A673 (cell line): ENCODE data around the gene CDC73. TPM values are rescaled to one million over a fixed set of nuclear protein-coding genes. Genes with fewer than 3 reads are reported as not detected.
"Not testable (repeated sequence)": the region's sequence is repeated elsewhere in the genome, so short reads cannot be mapped to it uniquely, and the experiment has no call there.

Source experiments
- BruUV-seq: library from RNA; stranded (reverse); fragments of 400-500 nt; replicated peaks from 2 replicates; lab custom pipeline; 2021; lab: Mats Ljungman, UMichigan
- CTCF ChIA-PET: fragments of 300-600 bp; sonication (Branson Sonifier 250); formaldehyde crosslinking; loops from one replicate; lab custom pipeline; 2022; ENCODE audit warnings: antibody characterized with exemption; lab: Charles Lee
- POLR2A ChIA-PET: fragments of 300-600 bp; sonication (Branson Sonifier 250); formaldehyde crosslinking; loops from one replicate; lab custom pipeline; 2022; ENCODE audit warnings: antibody characterized with exemption; ENCODE audit not compliant: low non-redundant PET; lab: Charles Lee
- DNase-seq: peaks from one replicate; pipeline ENCODE4 v3.0.0-alpha.2; 2015; ENCODE audit warnings: low spot score
- H3K27ac ChIP-seq: fragments of 200-600 bp; sonication (generic); 2 replicates; pipeline ENCODE4 v1.5.1; 2016; ENCODE audit warnings: mixed run types, low read depth, mild to moderate bottlenecking, mixed read lengths, antibody characterized with exemption, low read length; ENCODE audit not compliant: poor library complexity, severe bottlenecking
- H3K27me3 ChIP-seq: fragments of 200-600 bp; sonication (generic); replicated peaks from 2 replicates; pipeline ENCODE4 v1.6.1; 2017; ENCODE audit warnings: mixed run types, low read depth, mild to moderate bottlenecking, mixed read lengths, antibody characterized with exemption, low read length; ENCODE audit not compliant: insufficient read depth, poor library complexity
- H3K36me3 ChIP-seq: fragments of 200-600 bp; sonication (generic); 2 replicates; pipeline ENCODE4 v1.6.1; 2016; ENCODE audit warnings: mixed run types, mild to moderate bottlenecking, mixed read lengths, antibody characterized with exemption, low read length; ENCODE audit not compliant: insufficient read depth, poor library complexity, severe bottlenecking
- H3K4me1 ChIP-seq: fragments of 200-600 bp; sonication (generic); 2 replicates; pipeline ENCODE4 v1.6.1; 2017; ENCODE audit warnings: mixed run types, mild to moderate bottlenecking, mixed read lengths, antibody characterized with exemption, low read length; ENCODE audit not compliant: insufficient read depth, poor library complexity, severe bottlenecking
- H3K4me3 ChIP-seq: fragments of 200-600 bp; sonication (generic); 2 replicates; pipeline ENCODE4 v1.5.1; 2016; ENCODE audit warnings: low read depth, mixed run types, mild to moderate bottlenecking, mixed read lengths, low read length; ENCODE audit not compliant: poor library complexity, severe bottlenecking
- H3K9me3 ChIP-seq: fragments of 200-600 bp; sonication (generic); 2 replicates; pipeline ENCODE4 v1.6.1; 2016; ENCODE audit warnings: mixed run types, low read depth, mild to moderate bottlenecking, mixed read lengths, antibody characterized with exemption, low read length; ENCODE audit not compliant: poor library complexity, severe bottlenecking
- EZH2 ChIP-seq: fragments of 200-600 bp; sonication (generic); IDR thresholded peaks from 2 replicates; pipeline ENCODE4 v1.6.1; 2017; ENCODE audit warnings: borderline replicate concordance, low read depth, mild to moderate bottlenecking, mixed read lengths, antibody characterized with exemption, low read length; ENCODE audit not compliant: poor library complexity, severe bottlenecking
- intact Hi-C: fragments of 100-400 bp; cut with micrococcal nuclease; formaldehyde crosslinking; loops from one replicate; pipeline ENCODE4 v1.10.0; 2022; ENCODE audit not compliant: unreplicated experiment
- total RNA-seq: library from RNA; stranded (reverse); gene quantifications from 2 replicates; pipeline ENCODE4 v1.2.3, GENCODE V29; 2021
- TF ChIP-seq, protein P1 (sequence below): fragments of 300-800, 200-600 bp; sonication (generic); conservative IDR thresholded peaks from 2 replicates; pipeline ENCODE4 v1.5.1; 2017; ENCODE audit warnings: low read depth, mild to moderate bottlenecking, antibody characterized with exemption, low read length, moderate library complexity, mixed read lengths

CDC73 gene
- total RNA-seq, 1 experiment from 2014 or later, result 71.0 TPM

DNA sequence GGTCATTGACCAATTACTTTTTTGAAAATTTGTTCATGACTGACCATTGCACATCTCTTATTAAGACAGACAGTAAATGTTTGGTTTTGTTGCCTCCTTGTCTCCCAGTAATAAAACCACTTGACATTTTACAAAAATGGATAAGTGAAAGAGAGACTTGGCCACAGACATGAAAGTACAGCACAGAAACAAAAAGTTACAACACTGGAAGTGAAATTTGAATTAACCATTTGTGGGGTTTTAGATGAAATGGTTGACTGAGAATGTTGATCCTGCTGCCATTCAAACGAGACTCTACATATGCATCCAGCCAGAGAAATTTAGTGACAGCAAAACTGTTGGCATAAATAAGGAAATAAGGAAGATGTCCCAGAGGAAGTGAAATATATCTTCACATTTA is 143.9 kb downstream of the CDC73 start:
- Histone ChIP-seq H3K27me3 (no peaks in the 10 kb centered on the region), H3K4me1 (no peaks in the 10 kb centered on the region), H3K9me3 (no peaks in the 10 kb centered on the region), H3K27ac (no peak overlapping the region), H3K4me3 (no peak overlapping the region), H3K36me3 (no peaks in the 10 kb centered on the region)
- TF ChIP-seq EZH2, result no peak
- TF ChIP-seq, protein P1, sequence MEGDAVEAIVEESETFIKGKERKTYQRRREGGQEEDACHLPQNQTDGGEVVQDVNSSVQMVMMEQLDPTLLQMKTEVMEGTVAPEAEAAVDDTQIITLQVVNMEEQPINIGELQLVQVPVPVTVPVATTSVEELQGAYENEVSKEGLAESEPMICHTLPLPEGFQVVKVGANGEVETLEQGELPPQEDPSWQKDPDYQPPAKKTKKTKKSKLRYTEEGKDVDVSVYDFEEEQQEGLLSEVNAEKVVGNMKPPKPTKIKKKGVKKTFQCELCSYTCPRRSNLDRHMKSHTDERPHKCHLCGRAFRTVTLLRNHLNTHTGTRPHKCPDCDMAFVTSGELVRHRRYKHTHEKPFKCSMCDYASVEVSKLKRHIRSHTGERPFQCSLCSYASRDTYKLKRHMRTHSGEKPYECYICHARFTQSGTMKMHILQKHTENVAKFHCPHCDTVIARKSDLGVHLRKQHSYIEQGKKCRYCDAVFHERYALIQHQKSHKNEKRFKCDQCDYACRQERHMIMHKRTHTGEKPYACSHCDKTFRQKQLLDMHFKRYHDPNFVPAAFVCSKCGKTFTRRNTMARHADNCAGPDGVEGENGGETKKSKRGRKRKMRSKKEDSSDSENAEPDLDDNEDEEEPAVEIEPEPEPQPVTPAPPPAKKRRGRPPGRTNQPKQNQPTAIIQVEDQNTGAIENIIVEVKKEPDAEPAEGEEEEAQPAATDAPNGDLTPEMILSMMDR, result no peak
- intact Hi-C loops, result no loop called here
- BruUV-seq, result no TSS peak
- no peak for DNase-seq
- POLR2A ChIA-PET, result no interaction called here
- CTCF ChIA-PET, result no interaction called here

DNA sequence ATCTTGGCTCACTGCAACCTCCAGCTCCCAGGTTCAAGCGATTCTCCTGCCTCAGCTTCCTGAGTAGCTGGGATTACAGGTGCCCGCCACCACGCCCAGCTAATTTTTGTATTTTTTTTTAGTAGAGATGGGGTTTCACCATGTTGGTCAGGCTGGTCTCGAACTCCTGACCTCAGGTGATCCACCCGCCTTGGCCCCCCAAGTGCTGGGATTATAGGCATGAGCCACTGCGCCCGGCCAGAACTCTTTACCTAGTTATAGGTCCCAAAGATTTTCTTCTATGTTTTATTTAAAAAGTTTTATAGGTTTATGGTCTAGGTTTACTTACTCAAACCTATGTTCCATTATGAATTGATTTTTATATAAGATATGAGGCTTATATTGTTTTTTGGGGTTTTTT is 145.0 kb downstream of the CDC73 start:
- H3K27me3 ChIP-seq, intact Hi-C loops, CTCF ChIA-PET, BruUV-seq, H3K36me3 ChIP-seq, H3K9me3 ChIP-seq, H3K4me1 ChIP-seq, POLR2A ChIA-PET, H3K27ac ChIP-seq, H3K4me3 ChIP-seq, DNase-seq: not testable (repeated sequence)

DNA sequence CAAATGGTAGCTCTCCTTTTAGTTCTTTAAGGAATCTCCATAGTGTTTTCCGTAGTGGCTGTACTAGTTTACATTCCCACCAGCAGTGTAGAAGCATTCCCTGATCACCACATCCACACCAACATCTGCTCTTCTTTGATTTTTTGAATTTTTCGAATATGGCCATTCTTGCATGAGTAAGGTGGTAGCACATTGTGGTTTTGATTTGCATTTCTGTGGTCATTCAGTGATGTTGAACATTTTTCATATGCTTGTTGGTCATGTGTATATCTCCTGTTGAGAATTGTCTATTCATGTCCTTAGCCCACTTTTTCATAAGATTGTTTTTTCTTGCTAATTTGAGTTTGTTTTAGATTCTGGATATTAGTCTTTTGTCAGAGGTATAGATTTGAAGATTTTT is 149.2 kb downstream of the CDC73 start:
- no peak for DNase-seq
- Histone ChIP-seq H3K9me3 (no peaks in the 10 kb centered on the region), H3K4me3 (no peak overlapping the region), H3K4me1 (no peaks in the 10 kb centered on the region), H3K27ac (no peak overlapping the region), H3K27me3 (no peaks in the 10 kb centered on the region), H3K36me3 (no peaks in the 10 kb centered on the region)
- no peak for TF ChIP-seq EZH2
- TF ChIP-seq, protein P1, result no peak
- intact Hi-C loops, result no loop called here
- ChIA-PET POLR2A (no interaction called here), CTCF (no interaction called here)
- BruUV-seq, result no TSS peak

DNA sequence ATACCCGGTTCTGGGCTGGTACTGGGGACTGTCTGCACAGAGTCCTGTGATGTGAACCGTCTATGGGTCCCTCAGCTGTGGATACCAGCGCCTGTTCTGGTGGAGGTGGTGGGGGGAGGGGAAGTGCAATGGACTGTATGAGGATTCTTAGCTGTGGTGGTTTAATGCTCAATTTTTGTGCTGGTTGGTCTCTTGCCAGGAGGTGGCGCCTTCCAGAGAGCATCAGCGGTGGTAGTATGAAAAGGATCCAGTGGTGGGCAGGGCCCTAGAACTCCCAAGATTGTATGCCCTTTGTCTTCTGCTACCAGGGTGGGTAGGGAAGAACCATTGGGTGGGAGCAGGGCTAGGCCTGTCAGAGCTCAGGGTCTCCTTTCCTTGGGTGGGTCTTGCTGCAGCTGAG is 153.9 kb downstream of the CDC73 start:
- H3K27ac ChIP-seq, result no peak overlapping the region
- no peaks in the 10 kb centered on the region for H3K4me1 ChIP-seq
- ChIA-PET CTCF (no interaction called here), POLR2A (no interaction called here)
- no TSS peak for BruUV-seq
- no peaks in the 10 kb centered on the region for H3K27me3 ChIP-seq
- H3K9me3 ChIP-seq, result no peaks in the 10 kb centered on the region
- peak; percentile 42 for DNase-seq
- intact Hi-C loops, result no loop called here
- no peak overlapping the region for H3K4me3 ChIP-seq
- no peak for TF ChIP-seq EZH2
- TF ChIP-seq, protein P1, result peak; percentile 31; the same call in 1 of the 2 replicates
- no peaks in the 10 kb centered on the region for H3K36me3 ChIP-seq
